ENCODE measurements around the gene UBE2H.

UBE2H gene

DNA sequence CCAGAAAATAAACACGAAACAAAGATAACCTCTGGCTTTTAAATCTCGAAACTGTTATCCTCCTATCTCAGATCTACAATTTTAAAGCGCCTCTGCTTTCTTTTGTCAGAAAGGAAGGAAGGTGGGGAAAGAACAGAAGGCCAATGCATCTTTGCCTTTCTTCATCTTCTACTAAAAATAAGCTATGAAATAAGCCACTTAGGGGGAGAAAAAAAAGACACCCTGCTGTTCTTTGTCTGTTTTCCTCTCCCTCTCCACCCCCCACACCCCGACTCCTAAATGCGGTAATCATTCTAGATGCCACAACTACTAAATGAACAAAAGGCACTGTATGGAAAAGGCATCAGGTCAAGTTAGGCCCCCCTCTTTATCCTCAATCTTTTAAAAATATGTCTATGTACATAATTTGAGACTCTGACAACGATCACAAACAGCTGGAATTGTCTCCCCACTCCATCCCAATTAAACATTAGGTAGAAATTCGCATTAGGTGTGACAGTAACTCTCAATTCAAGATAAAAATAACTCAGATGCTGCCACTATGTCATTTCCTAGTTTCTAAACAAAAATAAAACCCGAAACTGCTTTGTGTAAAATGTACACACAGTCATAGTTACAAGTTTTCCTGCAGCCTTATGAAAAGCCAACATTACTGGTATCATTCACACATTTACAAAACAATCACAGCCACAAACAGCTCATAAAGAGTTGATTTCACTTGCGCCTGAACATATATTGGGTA is 2.4 kb downstream of the UBE2H start:
- TF ChIP-seq, protein P1, sequence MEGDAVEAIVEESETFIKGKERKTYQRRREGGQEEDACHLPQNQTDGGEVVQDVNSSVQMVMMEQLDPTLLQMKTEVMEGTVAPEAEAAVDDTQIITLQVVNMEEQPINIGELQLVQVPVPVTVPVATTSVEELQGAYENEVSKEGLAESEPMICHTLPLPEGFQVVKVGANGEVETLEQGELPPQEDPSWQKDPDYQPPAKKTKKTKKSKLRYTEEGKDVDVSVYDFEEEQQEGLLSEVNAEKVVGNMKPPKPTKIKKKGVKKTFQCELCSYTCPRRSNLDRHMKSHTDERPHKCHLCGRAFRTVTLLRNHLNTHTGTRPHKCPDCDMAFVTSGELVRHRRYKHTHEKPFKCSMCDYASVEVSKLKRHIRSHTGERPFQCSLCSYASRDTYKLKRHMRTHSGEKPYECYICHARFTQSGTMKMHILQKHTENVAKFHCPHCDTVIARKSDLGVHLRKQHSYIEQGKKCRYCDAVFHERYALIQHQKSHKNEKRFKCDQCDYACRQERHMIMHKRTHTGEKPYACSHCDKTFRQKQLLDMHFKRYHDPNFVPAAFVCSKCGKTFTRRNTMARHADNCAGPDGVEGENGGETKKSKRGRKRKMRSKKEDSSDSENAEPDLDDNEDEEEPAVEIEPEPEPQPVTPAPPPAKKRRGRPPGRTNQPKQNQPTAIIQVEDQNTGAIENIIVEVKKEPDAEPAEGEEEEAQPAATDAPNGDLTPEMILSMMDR (conservative IDR thresholded peaks at IDR 0.05; ENCODE audit: control insufficient read depth, insufficient read depth, low read depth, low read length) = no peak
- peak overlapping the region; percentile 84 for H3K4me3 ChIP-seq (ENCODE audit: control insufficient read depth, low read depth, low read length)
- DNase-seq (ENCODE audit: low read depth) = no peak

DNA sequence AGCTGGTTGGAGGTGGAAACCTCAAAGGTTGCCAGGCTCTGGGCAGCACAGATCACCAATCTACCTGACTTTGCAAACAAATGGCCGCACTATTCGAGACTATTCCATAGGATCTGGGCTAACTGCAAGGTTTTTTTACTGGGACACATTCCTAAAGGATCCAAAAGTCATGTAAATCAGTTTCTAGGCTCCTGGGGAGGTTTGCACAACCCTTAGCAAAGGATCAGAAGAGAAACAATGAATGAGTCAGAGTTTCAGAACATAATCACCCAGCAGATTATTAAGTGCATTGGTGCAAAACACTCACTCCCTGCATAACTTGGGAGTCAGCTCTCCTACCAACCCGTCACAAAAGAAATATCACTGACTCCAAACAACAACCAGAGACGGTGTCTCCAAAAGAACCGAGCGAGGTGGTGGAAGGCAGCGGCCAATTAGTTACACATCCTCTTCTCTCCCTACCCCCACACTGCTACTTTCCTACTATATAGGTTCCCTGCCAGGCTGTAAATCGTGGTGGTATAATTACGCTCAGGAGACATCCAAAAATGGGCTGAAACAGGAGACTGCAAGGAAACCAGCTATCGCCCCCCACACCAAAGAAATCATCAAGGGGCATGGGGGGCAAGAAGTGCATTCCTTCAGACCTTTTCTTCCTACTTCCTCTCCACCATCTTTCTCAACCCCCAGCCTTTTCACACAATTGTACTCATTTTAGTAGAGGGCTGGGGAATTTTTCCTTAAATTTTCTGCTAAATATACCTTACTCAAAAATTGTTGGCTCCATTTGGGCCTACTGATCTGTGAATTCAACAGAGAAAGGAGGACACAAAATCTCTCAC is 3.2 kb downstream of the UBE2H start:
- DNase-seq (ENCODE audit: low read depth) = peak; percentile 92
- TF ChIP-seq, protein P1 (conservative IDR thresholded peaks at IDR 0.05; ENCODE audit: control insufficient read depth, insufficient read depth, low read depth, low read length) = no peak
- H3K4me3 ChIP-seq (ENCODE audit: control insufficient read depth, low read depth, low read length) = peak overlapping the region; percentile 84

DNA sequence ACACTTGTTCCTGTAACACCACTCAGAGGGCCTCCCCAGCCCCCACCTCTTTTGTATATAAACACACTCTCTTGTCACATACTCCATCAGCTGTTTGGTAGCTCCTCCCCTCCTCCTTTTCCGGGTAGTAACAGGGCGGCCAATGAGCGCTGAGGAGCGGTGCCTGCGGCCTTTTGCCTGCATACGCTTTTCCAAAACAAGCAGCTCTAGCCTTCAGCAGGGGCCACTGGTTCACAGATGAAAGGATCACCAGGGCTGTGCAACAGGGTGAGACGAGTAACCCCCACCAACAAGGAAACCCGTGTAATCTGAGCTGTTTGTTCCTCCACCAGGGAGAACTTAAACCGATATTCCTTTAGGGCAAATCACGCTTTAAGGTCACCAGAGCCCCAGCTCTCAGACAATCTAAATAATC is 3.9 kb downstream of the UBE2H start:
- peak; percentile 93 for DNase-seq (ENCODE audit: low read depth)
- peak overlapping the region; percentile 84 for H3K4me3 ChIP-seq (ENCODE audit: control insufficient read depth, low read depth, low read length)
- TF ChIP-seq, protein P1 (conservative IDR thresholded peaks at IDR 0.05; ENCODE audit: control insufficient read depth, insufficient read depth, low read depth, low read length) = no peak

- no peak overlapping the region for H3K4me3 ChIP-seq (ENCODE audit: control insufficient read depth, low read depth, low read length)
- TF ChIP-seq, protein P1 (conservative IDR thresholded peaks at IDR 0.05; ENCODE audit: control insufficient read depth, insufficient read depth, low read depth, low read length) = no peak
- no peak for DNase-seq (ENCODE audit: low read depth)
These were observed 4.4 kb downstream of the UBE2H start for GRCh38 chr7:129948338-129948737.

- TF ChIP-seq, protein P1 (conservative IDR thresholded peaks at IDR 0.05; ENCODE audit: control insufficient read depth, insufficient read depth, low read depth, low read length) = no peak
- DNase-seq (ENCODE audit: low read depth) = peak; percentile 56
- no peak overlapping the region for H3K4me3 ChIP-seq (ENCODE audit: control insufficient read depth, low read depth, low read length)
These were observed 5.1 kb downstream of the UBE2H start for GRCh38 chr7:129947701-129948100.

DNA sequence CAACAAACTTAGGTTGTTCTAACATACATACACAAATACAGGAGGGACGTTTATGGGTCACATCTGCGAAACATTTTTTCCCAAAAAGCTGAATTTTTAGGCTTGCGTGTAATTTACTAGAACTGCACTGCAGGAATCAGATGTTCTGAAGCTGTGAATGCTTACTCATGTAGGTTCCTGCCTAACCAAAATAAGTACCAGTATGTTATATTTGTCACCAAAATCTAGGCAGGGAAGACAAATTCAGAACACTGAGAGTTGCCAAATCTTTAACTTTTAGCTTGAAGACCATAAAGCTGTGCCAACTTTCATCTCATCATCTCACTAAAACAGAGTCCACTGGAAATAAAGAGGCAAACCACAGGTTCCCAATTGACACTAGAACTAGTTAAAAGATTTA is 5.7 kb downstream of the UBE2H start:
- peak; percentile 53 for DNase-seq (ENCODE audit: low read depth)
- H3K4me3 ChIP-seq (ENCODE audit: control insufficient read depth, low read depth, low read length) = no peak overlapping the region
- TF ChIP-seq, protein P1 (conservative IDR thresholded peaks at IDR 0.05; ENCODE audit: control insufficient read depth, insufficient read depth, low read depth, low read length) = no peak

All from fibroblast of mammary gland (primary cell).